GM19463 (cell line): ENCODE results near the gene AKAP1.

Experiments used
- ATAC-seq: cut with Tn5 transposase; IDR thresholded peaks from one replicate; pipeline ENCODE4 v1.9.1; 2021; ENCODE audit warnings: mild to moderate bottlenecking, moderate library complexity; ENCODE audit not compliant: unreplicated experiment

The AKAP1 gene, protein sequence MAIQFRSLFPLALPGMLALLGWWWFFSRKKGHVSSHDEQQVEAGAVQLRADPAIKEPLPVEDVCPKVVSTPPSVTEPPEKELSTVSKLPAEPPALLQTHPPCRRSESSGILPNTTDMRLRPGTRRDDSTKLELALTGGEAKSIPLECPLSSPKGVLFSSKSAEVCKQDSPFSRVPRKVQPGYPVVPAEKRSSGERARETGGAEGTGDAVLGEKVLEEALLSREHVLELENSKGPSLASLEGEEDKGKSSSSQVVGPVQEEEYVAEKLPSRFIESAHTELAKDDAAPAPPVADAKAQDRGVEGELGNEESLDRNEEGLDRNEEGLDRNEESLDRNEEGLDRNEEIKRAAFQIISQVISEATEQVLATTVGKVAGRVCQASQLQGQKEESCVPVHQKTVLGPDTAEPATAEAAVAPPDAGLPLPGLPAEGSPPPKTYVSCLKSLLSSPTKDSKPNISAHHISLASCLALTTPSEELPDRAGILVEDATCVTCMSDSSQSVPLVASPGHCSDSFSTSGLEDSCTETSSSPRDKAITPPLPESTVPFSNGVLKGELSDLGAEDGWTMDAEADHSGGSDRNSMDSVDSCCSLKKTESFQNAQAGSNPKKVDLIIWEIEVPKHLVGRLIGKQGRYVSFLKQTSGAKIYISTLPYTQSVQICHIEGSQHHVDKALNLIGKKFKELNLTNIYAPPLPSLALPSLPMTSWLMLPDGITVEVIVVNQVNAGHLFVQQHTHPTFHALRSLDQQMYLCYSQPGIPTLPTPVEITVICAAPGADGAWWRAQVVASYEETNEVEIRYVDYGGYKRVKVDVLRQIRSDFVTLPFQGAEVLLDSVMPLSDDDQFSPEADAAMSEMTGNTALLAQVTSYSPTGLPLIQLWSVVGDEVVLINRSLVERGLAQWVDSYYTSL

DNA sequence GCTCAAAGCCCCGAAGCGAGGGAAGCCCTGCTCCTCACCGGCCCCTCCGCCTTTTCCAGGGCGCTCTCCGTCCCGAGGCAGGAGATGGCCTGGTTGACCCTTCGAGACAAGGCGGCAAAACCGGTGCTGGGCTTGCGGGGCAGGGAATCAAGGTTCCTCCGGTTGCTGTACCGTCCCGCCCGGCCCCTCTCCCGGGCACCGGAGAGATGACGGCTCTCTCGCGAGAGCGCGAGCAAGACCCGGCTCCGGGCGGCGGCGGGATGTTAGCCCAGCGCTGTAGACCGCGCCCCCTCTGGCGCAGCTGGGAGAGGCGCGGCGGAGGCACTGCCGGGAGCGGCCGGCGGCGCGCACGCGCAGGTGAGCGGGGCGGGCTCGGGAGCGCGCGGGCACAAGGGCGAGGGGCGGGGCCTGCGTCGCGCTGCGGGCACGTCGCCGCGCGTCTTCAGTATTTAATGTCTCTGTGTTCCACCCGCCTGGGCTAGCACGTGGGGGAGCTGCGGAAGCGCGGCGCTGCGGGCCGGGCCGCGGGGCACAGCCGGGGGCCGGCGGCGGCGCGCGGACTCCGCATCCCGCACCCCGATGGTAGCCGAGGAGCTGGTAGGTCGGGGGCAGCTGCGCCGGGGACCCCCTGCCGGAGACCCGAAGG is at the start of gene AKAP1:
AKAP1 (plus strand) TSS at position 445 of the 646 bp plus-strand sequence. CDS start 20,219 bp downstream, outside the sequence.
- ATAC-seq = peak; percentile 87

DNA sequence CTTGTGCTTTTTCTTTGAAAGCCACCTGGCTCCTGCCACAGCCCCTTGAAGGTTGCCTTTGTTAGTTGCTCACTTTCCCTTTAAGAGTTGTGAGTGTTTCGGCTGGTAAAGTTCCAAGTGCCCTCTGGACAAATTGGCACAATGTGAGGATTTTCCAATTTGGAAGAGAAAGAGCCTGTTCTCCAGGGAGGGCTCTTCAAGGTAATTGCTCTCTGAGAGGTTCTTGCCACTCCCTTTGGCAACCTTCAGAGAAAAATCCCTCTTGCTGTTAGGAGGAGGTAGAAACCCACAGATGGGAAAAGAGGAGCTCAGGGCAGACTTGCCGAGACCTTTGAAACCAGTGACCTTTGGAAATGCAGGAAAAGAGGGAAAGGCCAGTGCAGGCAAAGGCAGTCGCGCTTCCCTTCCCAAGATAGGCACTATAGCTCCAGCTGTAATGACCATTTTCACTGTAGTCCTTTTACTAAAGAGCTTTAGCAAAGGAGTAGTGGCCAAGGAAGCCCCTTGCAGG is 49.0 kb upstream of the AKAP1 start:
- ATAC-seq = no peak

DNA sequence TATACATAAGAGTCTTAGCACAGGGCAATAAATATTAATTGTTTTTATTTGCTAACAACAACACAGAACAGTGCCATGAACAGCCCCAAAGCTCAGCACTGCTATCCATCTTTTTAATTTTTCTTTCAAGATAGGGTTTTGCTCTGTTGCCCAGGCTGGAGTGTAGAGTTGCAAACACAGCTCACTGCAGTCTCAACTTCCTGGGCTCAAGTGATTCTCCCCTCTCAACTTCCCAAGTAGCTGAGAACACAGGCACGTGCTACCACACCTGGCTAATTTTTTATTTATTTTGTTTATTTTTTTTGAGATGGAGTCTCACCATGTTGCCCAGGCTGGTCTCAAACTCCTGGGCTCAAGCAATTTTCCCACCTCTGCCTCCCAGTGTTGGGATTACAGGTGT is 47.6 kb upstream of the AKAP1 start:
- ATAC-seq = no peak

DNA sequence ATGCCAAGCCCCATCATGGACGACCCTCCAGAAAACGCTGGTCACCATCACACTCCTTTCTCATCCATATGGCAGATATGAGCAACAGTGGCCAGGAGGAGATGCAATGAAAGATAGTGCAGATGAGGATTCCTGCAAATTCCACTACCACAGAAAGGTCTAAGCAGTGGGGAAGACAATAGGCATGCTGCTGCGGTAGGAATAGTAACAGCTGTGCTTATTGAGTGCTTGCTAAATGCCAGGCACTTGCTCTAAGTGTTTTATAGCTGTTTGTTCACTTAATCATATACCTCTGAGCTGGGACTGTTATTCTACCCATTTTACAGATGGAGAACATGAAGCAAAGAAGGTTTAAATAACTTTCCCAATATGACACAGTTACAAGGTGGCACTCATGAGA is 46.6 kb upstream of the AKAP1 start:
- ATAC-seq = no peak

DNA sequence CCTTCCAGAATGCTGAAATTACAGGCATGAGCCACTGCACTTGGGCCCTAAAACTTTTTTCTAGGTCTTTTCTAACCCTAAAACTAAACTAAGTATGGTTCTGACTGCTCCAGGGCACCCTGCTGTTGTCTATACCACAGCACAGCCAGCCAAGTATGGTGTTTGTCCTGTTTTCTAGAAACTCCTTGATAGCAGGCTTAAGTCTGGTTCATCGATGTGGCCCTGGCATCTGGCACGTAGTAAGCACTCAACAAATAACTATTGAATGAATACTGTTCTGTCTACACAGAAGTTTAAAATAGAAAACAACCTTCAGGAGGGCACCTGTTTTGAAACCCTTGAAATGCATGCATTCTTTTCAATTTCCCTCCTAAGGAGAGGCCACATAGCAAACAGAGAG is 44.5 kb upstream of the AKAP1 start:
- ATAC-seq = no peak

DNA sequence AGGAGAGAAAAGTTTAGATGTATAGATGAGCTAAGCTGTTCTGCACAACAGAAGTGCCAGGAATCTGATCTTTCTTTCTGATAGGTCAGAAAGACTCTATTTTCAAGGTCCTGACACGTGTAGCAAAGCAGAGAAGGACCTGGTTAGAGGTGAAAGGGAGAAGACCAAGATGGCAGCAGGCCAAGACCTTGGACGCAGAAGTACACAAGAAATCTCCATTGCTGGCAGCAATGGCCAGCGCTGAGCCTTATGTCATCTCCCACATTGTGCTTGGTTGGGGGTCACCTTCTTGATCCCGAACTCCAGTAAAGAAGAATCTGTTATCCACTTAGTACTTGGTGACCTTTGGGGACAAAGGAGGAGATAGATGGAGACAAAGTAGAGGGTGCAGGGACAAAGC is 41.8 kb upstream of the AKAP1 start:
- ATAC-seq = no peak

DNA sequence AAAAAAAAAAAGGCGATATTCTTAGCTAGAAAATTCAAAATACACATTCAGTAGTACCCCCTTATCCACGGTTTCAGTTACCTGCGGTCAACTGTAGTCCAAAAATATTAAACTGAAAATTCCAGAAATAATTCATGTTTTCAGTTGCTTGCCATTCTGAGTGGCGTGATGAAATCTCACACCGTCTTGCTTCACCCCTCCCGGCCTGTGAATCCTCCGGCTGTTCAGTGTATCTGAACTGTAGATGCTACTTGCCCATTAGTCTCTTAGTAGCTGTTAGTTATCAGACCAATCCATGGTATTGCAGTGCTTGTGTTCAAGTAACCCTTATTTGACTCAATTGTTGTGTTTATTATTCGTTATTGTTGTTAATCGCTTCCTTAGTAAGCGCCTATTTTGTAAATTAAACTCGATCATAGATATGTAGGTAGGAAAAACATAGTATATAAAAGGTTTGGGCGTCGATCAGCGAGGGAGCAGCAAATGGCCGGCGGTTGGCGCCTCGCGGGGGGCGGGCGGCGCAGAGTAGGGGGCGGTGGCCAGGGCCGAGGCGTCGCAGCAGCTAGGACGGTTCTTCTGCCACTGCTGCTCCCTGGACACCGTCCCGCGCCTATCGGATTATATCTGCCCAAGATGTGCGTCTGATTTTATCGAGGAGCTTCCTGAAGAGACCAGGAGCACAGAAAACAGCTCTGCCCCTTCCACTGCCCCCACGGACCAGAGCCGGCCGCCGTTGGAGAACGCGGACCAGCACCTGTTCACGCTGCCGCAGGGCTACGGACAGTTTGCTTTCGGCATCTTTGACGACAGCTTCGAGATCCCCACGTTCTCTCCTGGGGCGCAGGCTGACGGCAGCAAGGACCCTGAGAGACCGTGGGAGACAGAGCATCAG is 39.8 kb upstream of the AKAP1 start:
- no peak for ATAC-seq

DNA sequence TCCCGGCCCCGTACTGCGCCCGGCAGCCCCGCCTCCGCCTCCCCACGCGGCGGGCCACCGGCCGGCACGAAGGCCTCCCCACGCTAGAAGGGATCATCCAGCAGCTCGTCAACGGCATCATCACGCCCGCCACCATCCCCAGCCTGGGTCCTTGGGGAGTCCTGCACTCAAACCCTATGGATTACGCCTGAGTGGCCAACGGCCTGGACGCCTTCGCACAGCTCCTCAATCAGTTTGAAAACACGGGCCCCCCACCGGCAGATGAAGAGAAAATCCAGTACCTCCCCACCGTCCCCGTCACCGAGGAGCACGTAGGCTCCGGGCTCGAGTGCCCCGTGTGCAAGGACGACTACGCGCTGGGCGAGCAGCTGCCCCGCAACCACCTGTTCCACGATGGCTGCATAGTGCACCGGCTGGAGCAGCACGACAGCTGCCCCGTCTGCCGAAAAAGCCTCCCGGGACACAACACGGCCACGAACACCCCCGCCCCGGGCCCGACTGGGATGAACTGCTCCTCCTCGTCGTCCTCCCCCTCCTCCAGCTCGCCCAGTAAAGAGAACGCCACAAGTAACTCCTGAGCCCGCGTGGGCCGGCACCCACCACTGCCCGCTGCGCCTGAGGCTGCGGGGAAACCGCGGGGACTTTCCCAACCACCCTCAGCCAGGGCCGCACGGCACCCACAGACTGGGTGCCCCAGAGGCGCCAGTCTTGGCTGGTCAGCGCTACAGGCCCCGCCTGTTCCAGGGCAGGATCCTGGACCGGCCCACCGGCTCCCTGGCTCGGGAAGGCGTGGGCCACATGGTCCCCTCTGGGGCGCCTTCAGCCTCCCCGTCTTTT is 39.0 kb upstream of the AKAP1 start:
- ATAC-seq = peak; percentile 73

DNA sequence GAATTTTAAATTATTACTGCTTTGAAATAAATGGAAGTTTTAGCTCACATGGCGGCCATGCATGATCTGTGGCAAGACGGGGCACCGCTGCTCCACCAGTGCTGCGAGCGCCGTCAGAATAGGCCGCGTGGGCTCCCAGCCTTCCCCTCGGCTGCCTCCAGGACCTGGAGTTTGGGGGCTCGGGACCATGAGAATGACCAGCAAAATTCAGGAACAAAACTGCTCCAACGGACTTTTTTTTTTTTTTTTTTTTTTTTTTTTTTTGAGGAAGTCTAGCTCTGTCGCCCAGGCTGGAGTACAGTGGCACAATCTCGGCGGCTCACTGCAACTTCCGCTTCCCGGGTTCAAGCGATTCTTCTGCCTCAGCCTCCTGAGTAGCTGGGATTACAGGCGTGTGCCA is 38.3 kb upstream of the AKAP1 start:
- no peak for ATAC-seq

DNA sequence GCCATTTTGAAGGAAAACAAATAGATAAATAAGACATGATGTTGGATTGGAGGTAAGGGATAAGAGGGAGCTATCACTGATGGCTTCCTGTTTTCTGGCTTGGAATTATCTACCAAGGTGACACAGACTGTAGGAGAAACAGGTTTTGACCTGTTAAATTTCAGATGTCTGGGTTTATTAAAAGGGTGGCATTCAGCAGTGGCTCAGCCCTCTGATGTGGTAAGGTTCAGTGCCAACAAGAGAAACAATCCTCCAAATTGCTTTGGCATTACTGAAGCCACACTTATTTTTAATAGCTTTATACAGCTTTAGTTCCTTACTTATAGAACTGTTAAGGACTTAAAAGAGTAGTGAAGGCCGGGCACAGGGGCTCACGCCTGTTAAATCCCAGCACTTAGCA is 37.0 kb upstream of the AKAP1 start:
- no peak for ATAC-seq

DNA sequence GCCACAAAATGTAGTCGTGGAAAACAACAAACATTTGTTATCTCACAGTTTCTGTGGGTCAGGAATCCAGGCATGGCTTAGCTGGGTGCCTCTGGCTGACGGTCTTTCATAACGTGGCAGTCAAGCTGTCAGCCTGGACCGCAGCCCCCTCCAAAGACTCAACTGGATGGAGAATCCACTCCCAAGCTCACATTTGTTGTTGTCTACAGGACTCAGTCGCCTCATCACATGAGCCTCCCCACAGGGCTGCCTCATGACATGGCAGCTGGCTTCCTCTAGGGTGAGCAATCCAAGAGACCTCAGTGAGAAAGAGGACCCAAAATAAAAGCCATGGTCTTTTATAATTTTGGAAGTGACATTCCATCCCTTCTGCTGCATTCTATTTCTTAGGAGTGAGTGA is 34.7 kb upstream of the AKAP1 start:
- no peak for ATAC-seq

DNA sequence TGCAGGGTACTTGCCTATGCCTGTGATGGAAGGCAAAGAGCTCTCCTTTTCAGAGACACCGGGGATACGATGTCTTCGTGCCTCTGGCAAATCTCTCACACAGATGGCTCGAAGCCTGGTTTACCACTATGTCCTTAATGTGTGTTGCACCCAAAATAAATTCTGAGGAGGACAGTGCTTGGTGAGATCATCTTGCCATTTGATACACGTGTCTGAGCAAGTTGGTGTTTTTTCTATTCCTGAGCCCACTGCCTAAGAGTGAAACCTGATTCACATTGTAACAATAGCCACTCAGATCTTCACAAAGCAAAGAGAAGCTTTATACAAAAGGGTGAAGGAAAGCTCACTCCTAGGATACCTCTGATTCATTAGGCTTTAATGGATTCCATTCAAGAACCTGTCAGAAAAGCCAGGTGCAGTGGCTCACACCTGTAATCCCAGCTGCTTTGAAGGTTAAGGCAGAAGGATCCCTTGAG is 33.1 kb upstream of the AKAP1 start:
- no peak for ATAC-seq

DNA sequence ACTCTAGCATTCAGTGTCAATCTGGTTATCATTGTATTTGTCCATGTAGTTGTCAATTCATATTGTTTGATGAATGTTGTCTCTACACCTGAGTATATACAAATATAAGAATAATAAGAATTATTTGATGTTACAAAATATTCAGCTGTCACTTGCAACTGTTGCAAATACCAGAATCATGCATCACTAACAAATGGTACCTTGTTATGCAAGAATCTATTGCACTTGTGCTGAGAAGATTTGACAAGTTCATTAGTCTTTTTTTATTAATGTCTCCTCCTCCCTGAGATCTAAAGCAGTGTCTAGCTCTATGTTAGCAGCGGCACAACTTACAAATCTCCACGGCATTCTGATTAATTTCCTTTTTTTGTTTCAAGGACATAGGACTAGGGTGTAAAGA is 22.2 kb upstream of the AKAP1 start:
- no peak for ATAC-seq

DNA sequence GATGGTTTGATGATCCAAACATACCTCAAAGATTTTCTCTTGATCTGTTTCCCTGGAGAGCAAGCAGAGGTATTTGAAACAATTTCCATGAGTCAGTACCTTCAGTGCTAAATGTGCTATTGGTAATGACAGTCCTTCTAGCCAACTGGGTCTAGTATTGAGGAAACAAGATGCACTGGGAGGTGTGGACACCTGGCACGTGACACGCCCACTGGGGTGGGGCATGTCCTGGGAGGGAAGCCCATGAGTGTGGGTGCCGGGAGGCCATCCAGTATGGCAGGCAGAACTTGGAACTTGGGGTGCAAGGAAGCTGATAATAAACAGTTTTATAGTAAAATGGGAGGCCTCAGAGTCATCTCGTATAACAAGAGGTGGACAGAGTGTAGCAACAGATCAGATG is 17.9 kb upstream of the AKAP1 start:
- ATAC-seq = no peak

DNA sequence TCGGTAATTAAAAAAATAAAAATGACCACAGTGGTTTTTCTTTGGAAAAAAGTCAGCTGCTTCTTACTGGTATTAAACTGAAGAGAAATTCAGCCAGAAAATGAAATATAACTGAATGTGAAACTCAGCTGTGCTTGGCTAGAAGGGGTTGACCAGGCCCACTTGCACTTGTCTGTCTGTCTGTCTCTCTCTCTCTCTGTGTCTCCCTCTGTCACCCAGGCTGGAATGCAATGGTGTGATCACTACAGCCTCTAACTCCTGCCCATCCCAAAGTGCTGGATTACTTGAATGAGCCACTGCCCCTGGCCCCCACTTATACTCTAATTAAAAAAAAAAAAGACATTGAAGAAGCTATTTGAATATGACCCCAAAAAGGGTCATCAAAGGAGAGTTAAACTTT is 17.3 kb upstream of the AKAP1 start:
- ATAC-seq = no peak

DNA sequence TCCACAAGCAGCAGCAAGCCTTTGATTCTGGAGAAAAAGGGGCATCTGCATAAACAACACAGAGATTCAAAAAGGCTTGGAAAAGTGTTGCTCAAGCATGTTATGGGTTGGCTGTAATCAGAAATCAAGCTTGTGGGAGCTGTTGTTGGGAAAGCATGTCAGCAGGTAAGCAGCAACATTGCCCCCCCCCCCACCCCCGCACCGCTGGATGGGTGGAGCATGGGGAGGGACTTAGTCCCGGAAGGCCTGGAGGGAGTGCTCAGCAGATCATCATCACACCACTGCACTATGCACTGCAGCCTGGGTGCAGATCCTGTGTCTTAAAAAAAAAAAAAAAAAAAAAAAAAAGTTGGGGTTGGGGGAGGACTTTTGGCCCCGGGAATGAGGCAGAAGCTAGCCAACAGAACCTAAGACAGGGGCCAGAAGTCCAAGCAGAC is 16.8 kb upstream of the AKAP1 start:
- ATAC-seq = no peak

DNA sequence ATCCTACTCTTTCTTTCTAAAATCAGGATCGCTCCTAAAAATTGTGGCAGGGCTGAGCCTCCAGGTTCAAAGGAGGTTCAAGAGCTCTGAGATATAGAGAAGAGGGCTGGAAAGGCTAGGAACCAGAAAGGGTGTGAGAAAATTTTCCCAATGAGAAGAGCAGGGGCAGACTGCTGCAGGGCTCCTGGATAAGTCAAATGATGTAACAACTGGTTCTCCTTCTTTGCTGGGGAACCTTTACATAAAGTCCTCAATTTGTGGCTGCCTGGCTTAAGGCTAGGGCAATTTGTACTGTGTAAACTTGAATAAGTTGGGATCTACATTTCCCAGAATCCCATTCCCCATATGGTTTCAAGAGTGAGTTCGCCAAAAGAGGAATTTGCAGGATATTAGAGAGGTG is 16.3 kb upstream of the AKAP1 start:
- no peak for ATAC-seq

DNA sequence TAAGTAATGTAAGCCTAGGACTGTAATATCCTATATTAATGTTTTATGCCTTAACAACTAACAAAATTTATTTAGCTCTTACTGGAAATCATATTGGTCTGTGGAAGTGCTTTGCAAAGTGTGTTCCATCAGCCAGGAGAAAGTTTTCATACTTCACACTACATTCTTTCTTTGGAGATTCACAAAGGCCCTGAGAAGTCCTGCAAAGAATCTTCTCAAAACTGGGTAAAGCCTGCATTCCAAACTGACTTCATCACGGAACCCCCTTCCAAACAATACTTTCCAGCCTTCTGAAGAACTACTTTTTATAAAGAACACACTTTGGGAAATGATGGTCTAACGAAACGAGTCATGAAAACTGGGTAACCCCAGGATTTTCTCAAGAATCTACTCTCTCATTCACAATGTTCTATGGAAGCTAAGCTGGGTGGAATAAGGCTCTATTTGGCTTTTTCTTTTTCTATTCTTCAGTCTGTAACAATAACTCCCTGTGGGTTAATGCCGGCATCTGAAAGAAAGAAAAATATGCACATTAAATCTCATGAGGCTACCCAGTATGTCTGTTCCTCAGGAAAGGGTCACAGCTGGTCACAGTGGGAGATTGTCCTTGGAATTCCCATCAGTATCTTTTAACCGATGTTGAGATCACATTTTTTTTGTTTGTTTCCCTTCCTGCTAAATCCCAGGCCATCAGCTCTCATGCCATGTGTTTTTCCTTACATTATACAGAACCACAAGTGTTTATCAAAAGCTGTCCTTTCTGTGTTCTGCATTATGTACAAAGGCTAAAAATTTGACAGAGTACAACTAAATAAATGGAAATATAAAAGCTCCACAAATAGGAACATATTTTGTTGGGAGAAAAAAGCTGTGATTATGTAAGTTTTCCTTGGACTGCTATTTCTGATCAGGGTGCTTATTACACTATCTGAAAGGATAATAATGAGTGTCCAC is 12.8 kb upstream of the AKAP1 start:
- no peak for ATAC-seq
